ENCODE data around the gene ACADS.

DNA sequence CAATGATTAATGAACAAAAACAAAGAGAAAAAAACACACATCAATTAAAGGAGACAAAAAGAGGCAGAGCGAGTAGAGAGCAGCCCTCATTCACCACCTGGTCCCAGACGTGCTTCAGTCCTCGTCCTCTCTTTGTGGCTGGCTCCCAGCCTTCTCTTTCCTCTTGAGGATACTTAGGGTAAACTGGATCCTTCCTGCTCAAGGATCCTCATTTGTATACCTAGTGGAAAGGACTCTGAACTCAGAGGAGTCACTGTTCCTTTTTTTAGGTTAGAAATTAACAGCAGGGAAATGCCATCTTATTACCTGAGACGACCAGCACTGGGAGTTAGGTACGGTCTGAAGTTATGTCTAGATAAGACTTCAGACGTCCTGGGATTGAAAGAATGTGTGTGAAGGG, 29.0 kb upstream of the ACADS start:
- TF ChIP-seq, protein P1, sequence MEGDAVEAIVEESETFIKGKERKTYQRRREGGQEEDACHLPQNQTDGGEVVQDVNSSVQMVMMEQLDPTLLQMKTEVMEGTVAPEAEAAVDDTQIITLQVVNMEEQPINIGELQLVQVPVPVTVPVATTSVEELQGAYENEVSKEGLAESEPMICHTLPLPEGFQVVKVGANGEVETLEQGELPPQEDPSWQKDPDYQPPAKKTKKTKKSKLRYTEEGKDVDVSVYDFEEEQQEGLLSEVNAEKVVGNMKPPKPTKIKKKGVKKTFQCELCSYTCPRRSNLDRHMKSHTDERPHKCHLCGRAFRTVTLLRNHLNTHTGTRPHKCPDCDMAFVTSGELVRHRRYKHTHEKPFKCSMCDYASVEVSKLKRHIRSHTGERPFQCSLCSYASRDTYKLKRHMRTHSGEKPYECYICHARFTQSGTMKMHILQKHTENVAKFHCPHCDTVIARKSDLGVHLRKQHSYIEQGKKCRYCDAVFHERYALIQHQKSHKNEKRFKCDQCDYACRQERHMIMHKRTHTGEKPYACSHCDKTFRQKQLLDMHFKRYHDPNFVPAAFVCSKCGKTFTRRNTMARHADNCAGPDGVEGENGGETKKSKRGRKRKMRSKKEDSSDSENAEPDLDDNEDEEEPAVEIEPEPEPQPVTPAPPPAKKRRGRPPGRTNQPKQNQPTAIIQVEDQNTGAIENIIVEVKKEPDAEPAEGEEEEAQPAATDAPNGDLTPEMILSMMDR (IDR thresholded peaks at IDR 0.05): no peak
- TF ChIP-seq POLR2A (IDR thresholded peaks at IDR 0.05): no peak
